ENCODE results near the gene C20orf173. TPM values are rescaled to one million over a fixed set of nuclear protein-coding genes. Genes with fewer than 3 reads are reported as not detected.

Gene C20orf173
- total RNA-seq, 1 experiment from 2014 or later, result not detected

DNA sequence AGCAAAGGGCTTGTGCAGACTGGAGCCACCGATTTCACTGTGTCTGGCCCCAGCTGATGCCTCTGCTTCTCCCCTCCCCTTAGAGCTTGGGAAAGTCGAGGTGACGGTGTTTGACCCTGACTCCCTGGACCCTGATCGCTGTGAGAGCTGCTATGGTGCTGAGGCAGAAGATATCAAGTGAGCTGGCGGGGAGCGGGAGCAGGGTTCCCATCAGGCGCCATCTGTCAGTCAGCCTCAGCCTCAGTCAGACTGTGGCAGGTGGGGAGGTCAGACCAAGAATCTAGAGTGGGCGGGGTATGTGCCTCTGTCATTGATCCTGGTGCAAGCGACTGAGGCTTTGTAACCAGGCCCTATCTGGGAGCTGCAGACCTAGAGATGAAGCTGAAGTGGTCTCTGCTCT is 17.9 kb upstream of the C20orf173 start:
- ChIA-PET CTCF (no interaction called here), POLR2A (no interaction called here)
- H3K9me3 Mint-ChIP-seq, result no peaks in the 10 kb centered on the region
- peaks cover 5% of the 10 kb centered on the region; the same call in 1 of the 2 replicates for H3K4me1 Mint-ChIP-seq
- H3K27ac Mint-ChIP-seq, result no peak overlapping the region
- peaks cover 27% of the 10 kb centered on the region for H3K36me3 Mint-ChIP-seq
- no peak overlapping the region for H3K4me3 Mint-ChIP-seq
- DNase-seq (ENCODE audit: low spot score) (no peak), ATAC-seq (no peak)
- H3K27me3 Mint-ChIP-seq (ENCODE audit: low read depth), result no peaks in the 10 kb centered on the region
- TF ChIP-seq TEAD1 (CRISPR knock-in tag; IDR thresholded peaks at IDR 0.05) (no peak), GABPB1 (CRISPR knock-in tag; IDR thresholded peaks at IDR 0.05) (no peak), ZNF317 (CRISPR knock-in tag; IDR thresholded peaks at IDR 0.05; ENCODE audit: borderline replicate concordance, low read depth) (no peak), PRRX2 (CRISPR knock-in tag; IDR thresholded peaks at IDR 0.05) (no peak), SOX15 (CRISPR knock-in tag; IDR thresholded peaks at IDR 0.05) (no peak), USF2 (CRISPR knock-in tag; IDR thresholded peaks at IDR 0.05) (no peak), ZNF281 (CRISPR knock-in tag; IDR thresholded peaks at IDR 0.05) (no peak), HMGA2 (CRISPR knock-in tag; IDR thresholded peaks at IDR 0.05) (no peak), ZNF423 (CRISPR knock-in tag; IDR thresholded peaks at IDR 0.05) (no peak), FOXP4 (CRISPR knock-in tag; IDR thresholded peaks at IDR 0.05) (no peak), CDX4 (CRISPR knock-in tag; IDR thresholded peaks at IDR 0.05; ENCODE audit: borderline replicate concordance) (no peak), ZBTB21 (CRISPR knock-in tag; IDR thresholded peaks at IDR 0.05; ENCODE audit: borderline replicate concordance) (no peak), FOXP1 (CRISPR knock-in tag; IDR thresholded peaks at IDR 0.05; ENCODE audit: borderline replicate concordance) (no peak), E2F4 (CRISPR knock-in tag; IDR thresholded peaks at IDR 0.05; ENCODE audit: borderline replicate concordance, low read depth) (no peak), MYBL2 (CRISPR knock-in tag; IDR thresholded peaks at IDR 0.05) (no peak), IRF1 (CRISPR knock-in tag; IDR thresholded peaks at IDR 0.05) (no peak)
- TF ChIP-seq, protein P1, sequence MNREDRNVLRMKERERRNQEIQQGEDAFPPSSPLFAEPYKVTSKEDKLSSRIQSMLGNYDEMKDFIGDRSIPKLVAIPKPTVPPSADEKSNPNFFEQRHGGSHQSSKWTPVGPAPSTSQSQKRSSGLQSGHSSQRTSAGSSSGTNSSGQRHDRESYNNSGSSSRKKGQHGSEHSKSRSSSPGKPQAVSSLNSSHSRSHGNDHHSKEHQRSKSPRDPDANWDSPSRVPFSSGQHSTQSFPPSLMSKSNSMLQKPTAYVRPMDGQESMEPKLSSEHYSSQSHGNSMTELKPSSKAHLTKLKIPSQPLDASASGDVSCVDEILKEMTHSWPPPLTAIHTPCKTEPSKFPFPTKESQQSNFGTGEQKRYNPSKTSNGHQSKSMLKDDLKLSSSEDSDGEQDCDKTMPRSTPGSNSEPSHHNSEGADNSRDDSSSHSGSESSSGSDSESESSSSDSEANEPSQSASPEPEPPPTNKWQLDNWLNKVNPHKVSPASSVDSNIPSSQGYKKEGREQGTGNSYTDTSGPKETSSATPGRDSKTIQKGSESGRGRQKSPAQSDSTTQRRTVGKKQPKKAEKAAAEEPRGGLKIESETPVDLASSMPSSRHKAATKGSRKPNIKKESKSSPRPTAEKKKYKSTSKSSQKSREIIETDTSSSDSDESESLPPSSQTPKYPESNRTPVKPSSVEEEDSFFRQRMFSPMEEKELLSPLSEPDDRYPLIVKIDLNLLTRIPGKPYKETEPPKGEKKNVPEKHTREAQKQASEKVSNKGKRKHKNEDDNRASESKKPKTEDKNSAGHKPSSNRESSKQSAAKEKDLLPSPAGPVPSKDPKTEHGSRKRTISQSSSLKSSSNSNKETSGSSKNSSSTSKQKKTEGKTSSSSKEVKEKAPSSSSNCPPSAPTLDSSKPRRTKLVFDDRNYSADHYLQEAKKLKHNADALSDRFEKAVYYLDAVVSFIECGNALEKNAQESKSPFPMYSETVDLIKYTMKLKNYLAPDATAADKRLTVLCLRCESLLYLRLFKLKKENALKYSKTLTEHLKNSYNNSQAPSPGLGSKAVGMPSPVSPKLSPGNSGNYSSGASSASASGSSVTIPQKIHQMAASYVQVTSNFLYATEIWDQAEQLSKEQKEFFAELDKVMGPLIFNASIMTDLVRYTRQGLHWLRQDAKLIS (CRISPR knock-in tag; IDR thresholded peaks at IDR 0.05; ENCODE audit: borderline replicate concordance), result no peak
